Measurements from ENCODE around the gene DMRT1. TPM values are rescaled to one million over a fixed set of nuclear protein-coding genes. Genes with fewer than 3 reads are reported as not detected.
A peak's percentile ranks its signal among the peaks of the same experiment; 100 is the strongest.

Gene DMRT1
- total RNA-seq, 6 donors from 2014 or later = not detected

DNA sequence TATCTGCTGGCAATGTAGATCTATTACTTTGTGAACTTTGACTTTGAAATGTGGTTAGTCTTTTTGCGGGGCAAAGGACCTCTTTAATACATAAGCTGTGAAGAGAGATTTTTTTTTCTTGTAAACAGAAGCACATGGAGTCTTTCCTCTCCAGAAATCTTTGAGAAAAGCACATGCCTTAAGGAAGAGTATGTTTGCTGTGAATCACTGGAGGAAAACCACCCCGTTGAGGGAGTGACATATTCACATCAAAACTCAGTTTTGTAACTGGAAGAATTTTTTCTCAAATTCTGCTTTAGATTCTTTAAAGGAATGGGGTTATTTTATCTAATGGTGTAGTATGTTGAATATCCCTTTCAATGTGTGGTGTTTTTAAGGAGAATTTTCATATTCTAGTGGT is 138.5 kb downstream of the DMRT1 start:
- Histone ChIP-seq H3K27me3 (peaks cover 0 to 74% (median 31%) of the 10 kb centered on the region in 4 donors), H3K27ac (no peak overlapping the region), H3K9me3 (no peaks in the 10 kb centered on the region), H3K4me1 (peaks cover 9 to 18% (median 11%) of the 10 kb centered on the region in 4 donors), H3K4me3 (no peak overlapping the region), H3K36me3 (no peaks in the 10 kb centered on the region)
- WGBS, 2 donors = 6 to 18% methylated on average over 2 of the region's 2 CpGs
- no peak for DNase-seq
- TF ChIP-seq POLR2AphosphoS5 (IDR thresholded peaks at IDR 0.05) = no peak
- no peak for TF ChIP-seq EP300 (IDR thresholded peaks at IDR 0.05)
- TF ChIP-seq, protein P1, sequence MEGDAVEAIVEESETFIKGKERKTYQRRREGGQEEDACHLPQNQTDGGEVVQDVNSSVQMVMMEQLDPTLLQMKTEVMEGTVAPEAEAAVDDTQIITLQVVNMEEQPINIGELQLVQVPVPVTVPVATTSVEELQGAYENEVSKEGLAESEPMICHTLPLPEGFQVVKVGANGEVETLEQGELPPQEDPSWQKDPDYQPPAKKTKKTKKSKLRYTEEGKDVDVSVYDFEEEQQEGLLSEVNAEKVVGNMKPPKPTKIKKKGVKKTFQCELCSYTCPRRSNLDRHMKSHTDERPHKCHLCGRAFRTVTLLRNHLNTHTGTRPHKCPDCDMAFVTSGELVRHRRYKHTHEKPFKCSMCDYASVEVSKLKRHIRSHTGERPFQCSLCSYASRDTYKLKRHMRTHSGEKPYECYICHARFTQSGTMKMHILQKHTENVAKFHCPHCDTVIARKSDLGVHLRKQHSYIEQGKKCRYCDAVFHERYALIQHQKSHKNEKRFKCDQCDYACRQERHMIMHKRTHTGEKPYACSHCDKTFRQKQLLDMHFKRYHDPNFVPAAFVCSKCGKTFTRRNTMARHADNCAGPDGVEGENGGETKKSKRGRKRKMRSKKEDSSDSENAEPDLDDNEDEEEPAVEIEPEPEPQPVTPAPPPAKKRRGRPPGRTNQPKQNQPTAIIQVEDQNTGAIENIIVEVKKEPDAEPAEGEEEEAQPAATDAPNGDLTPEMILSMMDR (IDR thresholded peaks at IDR 0.05) = no peak
- no peak for TF ChIP-seq POLR2A (IDR thresholded peaks at IDR 0.05)
- ATAC-seq (ENCODE audit: low FRiP score in 2 of 2) = no peak

DNA sequence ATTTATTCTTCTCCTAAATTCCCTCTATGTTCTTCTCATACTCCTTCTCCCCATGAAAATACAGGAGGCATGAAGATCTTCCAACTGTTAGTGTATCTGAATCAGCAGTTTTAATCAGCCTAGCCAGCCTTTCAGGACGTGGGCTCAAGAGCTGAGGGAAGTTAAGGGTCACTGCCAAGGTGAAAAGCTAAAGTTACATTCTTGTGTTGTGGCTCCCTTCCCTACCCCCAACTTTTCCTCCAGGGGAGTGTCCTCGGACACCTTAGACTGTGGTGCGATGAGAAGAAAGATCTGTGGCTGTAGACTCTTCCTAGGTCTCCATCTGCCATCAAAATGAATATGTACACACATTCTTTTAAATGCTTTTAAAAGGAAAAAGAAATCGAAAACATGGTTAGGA is 139.1 kb downstream of the DMRT1 start:
- Histone ChIP-seq H3K4me1 (peaks cover 8 to 18% (median 11%) of the 10 kb centered on the region in 4 donors), H3K4me3 (no peak overlapping the region), H3K9me3 (no peaks in the 10 kb centered on the region), H3K27ac (no peak overlapping the region), H3K27me3 (peaks cover 0 to 67% (median 28%) of the 10 kb centered on the region in 4 donors), H3K36me3 (no peaks in the 10 kb centered on the region)
- TF ChIP-seq POLR2A (IDR thresholded peaks at IDR 0.05) (no peak), POLR2AphosphoS5 (IDR thresholded peaks at IDR 0.05) (no peak), EP300 (IDR thresholded peaks at IDR 0.05) (no peak)
- TF ChIP-seq, protein P1 (IDR thresholded peaks at IDR 0.05) = no peak
- ATAC-seq (ENCODE audit: low FRiP score in 2 of 2) = no peak
- WGBS, 2 donors = 4 to 5% methylated on average over 4 of the region's 4 CpGs
- DNase-seq = no peak

DNA sequence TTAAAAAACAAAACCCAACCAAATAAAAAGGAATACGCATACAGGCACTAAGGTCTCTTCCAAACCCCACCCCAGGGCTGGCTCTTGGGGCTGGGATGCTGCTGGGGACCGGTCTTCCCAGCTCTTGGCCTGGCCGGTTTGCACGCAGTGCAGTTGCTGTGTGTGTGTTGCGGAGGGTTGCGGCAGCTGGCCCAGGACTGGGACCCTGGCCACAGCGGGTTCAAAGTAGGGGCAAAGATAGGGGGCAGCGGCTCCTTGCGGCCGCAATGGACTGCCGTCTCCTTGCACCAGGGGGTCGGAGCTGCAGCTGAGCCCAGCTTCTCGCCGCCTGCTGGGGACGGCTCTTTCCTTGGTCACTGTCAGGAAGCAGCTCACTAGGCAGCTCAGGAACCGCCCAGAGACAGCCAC is 140.0 kb downstream of the DMRT1 start:
- no peak overlapping the region for H3K4me3 ChIP-seq
- H3K36me3 ChIP-seq = no peaks in the 10 kb centered on the region
- WGBS, 2 donors = 13 to 19% methylated on average over 3 to 16 of the region's 16 CpGs
- H3K27me3 ChIP-seq = peaks cover 0 to 59% (median 21%) of the 10 kb centered on the region in 4 donors
- no peak for TF ChIP-seq POLR2A (IDR thresholded peaks at IDR 0.05)
- H3K4me1 ChIP-seq = peaks cover 5 to 14% (median 6%) of the 10 kb centered on the region in 4 donors
- no peaks in the 10 kb centered on the region for H3K9me3 ChIP-seq
- DNase-seq = peak in 1 of 2 donors; percentile 54
- no peak overlapping the region for H3K27ac ChIP-seq
- no peak for ATAC-seq (ENCODE audit: low FRiP score in 2 of 2)

DNA sequence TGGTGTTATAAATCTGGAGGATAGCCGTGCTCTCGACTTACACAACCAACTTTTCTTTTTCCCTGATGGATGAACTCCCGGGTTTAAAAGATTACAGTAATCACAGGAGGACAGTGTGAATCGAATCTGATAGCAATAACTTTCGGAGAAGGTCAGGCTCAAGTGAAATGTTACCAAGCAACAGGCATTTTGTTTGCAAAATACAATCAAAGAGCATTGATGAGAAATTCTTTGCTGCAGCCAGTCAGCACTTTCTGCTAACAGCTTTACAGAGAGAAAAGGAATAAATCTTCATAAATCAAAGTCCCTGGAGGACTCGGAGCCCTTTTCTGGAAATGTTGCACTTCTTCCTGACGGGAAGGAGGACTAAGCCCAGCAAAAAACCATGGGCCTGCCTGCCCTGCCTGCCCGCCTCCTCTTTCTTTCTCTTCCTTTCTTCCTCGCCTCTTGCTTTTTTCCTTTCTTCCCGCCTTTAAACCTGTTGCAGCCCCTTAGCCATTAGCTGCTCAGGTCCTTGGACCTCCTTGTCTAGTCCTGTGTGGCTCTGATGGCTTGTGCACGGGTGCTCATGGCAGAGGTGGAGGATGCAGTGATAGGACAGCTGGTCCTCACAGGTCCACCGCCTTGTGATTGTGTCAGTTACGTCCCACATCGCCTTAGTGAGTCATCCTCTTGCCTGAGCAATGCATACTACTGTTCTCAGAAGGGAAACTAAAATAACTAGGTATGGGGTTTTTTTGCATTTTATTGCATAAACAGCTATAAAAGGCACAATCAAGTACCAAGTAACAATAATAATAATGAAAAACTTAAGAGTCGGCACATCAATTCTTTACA is 141.1 kb downstream of the DMRT1 start:
- WGBS, 2 donors = 44 to 58% methylated on average over 15 of the region's 15 CpGs
- Histone ChIP-seq H3K27me3 (peaks cover 0 to 48% (median 12%) of the 10 kb centered on the region in 4 donors), H3K9me3 (no peaks in the 10 kb centered on the region), H3K4me3 (no peak overlapping the region), H3K27ac (no peak overlapping the region), H3K4me1 (peaks cover 0 to 3% (median 0%) of the 10 kb centered on the region in 4 donors), H3K36me3 (no peaks in the 10 kb centered on the region)
- no peak for DNase-seq
- ATAC-seq (ENCODE audit: low FRiP score in 2 of 2) = peak in 1 of 2 donors; percentile 50
- no peak for TF ChIP-seq POLR2AphosphoS5 (IDR thresholded peaks at IDR 0.05)

DNA sequence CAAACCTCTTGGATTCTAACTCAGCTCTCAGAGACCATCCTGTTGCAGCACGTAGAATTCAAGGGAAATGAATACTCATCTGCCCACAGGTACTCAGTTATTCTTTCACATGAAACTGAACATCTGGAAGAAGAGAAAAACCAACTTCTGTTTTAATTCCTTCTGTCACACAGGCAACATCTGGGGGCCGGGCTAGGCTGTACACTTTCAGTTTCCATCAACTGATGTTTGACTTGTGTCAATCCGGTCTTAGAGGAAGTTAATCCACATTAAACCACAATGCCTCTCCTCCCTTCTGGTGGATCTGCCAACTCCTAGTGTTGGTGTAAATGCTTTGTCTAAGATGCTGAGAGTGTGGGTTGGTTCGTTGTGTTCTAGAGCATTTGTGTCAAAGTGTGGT is 152.5 kb downstream of the DMRT1 start:
- TF ChIP-seq EP300 (IDR thresholded peaks at IDR 0.05) = no peak
- TF ChIP-seq POLR2AphosphoS5 (IDR thresholded peaks at IDR 0.05) = no peak
- TF ChIP-seq, protein P1 (IDR thresholded peaks at IDR 0.05) = no peak
- no peak for TF ChIP-seq POLR2A (IDR thresholded peaks at IDR 0.05)
- DNase-seq = no peak
- Histone ChIP-seq H3K9me3 (no peaks in the 10 kb centered on the region), H3K27me3 (no peaks in the 10 kb centered on the region), H3K4me1 (no peaks in the 10 kb centered on the region), H3K27ac (no peak overlapping the region), H3K4me3 (no peak overlapping the region), H3K36me3 (no peaks in the 10 kb centered on the region)
- 61 to 72% methylated on average over 4 of the region's 4 CpGs for WGBS, 2 donors
- ATAC-seq (ENCODE audit: low FRiP score in 2 of 2) = peak in 1 of 2 donors; percentile 34

Data from upper lobe of left lung (tissue), 6 donors.